Neural cell (in vitro differentiated cells): ENCODE results near the gene KASH5. TPM values are rescaled to one million over a fixed set of nuclear protein-coding genes. Genes with fewer than 3 reads are reported as not detected.

Source experiments
- H2AFZ ChIP-seq: fragments of 200-600, 300-800 bp; sonication (generic), shearing (Covaris generic); 2 replicates; pipeline ENCODE4 v1.6.0; 2014; ENCODE audit warnings: low read depth, mild to moderate bottlenecking, antibody characterized with exemption, low read length, moderate library complexity
- H3F3A ChIP-seq: fragments of 200-600 bp; shearing (Covaris generic); 2 replicates; pipeline ENCODE4 v1.6.1; 2016; ENCODE audit warnings: mild to moderate bottlenecking, moderate library complexity, mixed read lengths, antibody characterized with exemption, low read length; ENCODE audit not compliant: insufficient read depth, poor library complexity, severe bottlenecking
- H3K27ac ChIP-seq: fragments of 200-600, 300-800 bp; sonication (generic), shearing (Covaris generic); 2 replicates; pipeline ENCODE4 v1.5.1; 2014; ENCODE audit warnings: mild to moderate bottlenecking, low read length, moderate library complexity
- H3K27me3 ChIP-seq: fragments of 300-800, 200-600 bp; sonication (generic), shearing (Covaris generic); 2 replicates; pipeline ENCODE4 v1.6.0; 2014; ENCODE audit warnings: mild to moderate bottlenecking, low read depth, low read length, moderate library complexity; ENCODE audit not compliant: insufficient read depth
- H3K36me3 ChIP-seq: fragments of 300-800, 200-600 bp; sonication (generic), shearing (Covaris generic); 2 replicates; pipeline ENCODE4 v1.5.1; 2014; ENCODE audit warnings: mild to moderate bottlenecking, antibody characterized with exemption, low read length, moderate library complexity; ENCODE audit not compliant: insufficient read depth
- H3K4me2 ChIP-seq: fragments of 300-800, 200-600 bp; sonication (generic), shearing (Covaris generic); 2 replicates; pipeline ENCODE4 v1.6.0; 2014; ENCODE audit warnings: mild to moderate bottlenecking, low read length
- H3K4me3 ChIP-seq: fragments of 300-800, 200-600 bp; sonication (generic), shearing (Covaris generic); 2 replicates; pipeline ENCODE4 v1.5.1; 2014; ENCODE audit warnings: mild to moderate bottlenecking, low read length, moderate library complexity
- H3K79me2 ChIP-seq: fragments of 200-600 bp; shearing (Covaris generic); replicated peaks from 2 replicates; pipeline ENCODE4 v1.6.0; 2014; ENCODE audit warnings: mild to moderate bottlenecking, low read length, moderate library complexity; ENCODE audit not compliant: insufficient read depth
- H3K9ac ChIP-seq: fragments of 300-800, 200-600 bp; sonication (generic), shearing (Covaris generic); 2 replicates; pipeline ENCODE4 v1.6.1; 2016; ENCODE audit warnings: mild to moderate bottlenecking, low read length, mixed read lengths
- H3K9me2 ChIP-seq: fragments of 200-600 bp; shearing (Covaris generic); 2 replicates; pipeline ENCODE4 v1.6.1; 2016; ENCODE audit warnings: mild to moderate bottlenecking, low read length, mixed read lengths; ENCODE audit not compliant: insufficient read depth
- H3K9me3 ChIP-seq: fragments of 200-600, 300-800 bp; sonication (generic), shearing (Covaris generic); 2 replicates; pipeline ENCODE4 v1.6.1; 2016; ENCODE audit warnings: mild to moderate bottlenecking, mixed run types, low read length, moderate library complexity, mixed read lengths
- H4K20me1 ChIP-seq: fragments of 200-600 bp; shearing (Covaris generic); 2 replicates; pipeline ENCODE4 v1.6.1; 2016; ENCODE audit warnings: mild to moderate bottlenecking, mixed run types; ENCODE audit not compliant: insufficient read depth
- CTCF ChIP-seq: fragments of 450-650 bp; IDR thresholded peaks from 2 replicates; pipeline ENCODE4 v1.5.1; 2014; ENCODE audit warnings: antibody characterized with exemption, mild to moderate bottlenecking, moderate library complexity; ENCODE audit not compliant: poor library complexity, severe bottlenecking
- EP300 ChIP-seq: fragments of 450-650 bp; conservative IDR thresholded peaks from 2 replicates; pipeline ENCODE4 v1.6.1; 2014; ENCODE audit warnings: antibody characterized with exemption, mild to moderate bottlenecking, moderate library complexity; ENCODE audit not compliant: poor library complexity, severe bottlenecking
- EZH2 ChIP-seq: fragments of 200-600, 300-800 bp; shearing (Covaris generic), sonication (generic); IDR thresholded peaks from 2 replicates; pipeline ENCODE4 v1.6.1; 2014; ENCODE audit warnings: antibody characterized with exemption, low read length, borderline replicate concordance, mild to moderate bottlenecking; ENCODE audit not compliant: insufficient read depth, poor library complexity, severe bottlenecking
- MXI1 ChIP-seq: fragments of 450-650 bp; conservative IDR thresholded peaks from 2 replicates; pipeline ENCODE4 v1.6.1; 2014; ENCODE audit warnings: antibody characterized with exemption, mild to moderate bottlenecking; ENCODE audit not compliant: poor library complexity, severe bottlenecking
- POLR2AphosphoS5 ChIP-seq: IDR thresholded peaks from 2 replicates; pipeline ENCODE4 v1.6.1; 2012
- RAD21 ChIP-seq: fragments of 450-650 bp; conservative IDR thresholded peaks from 2 replicates; pipeline ENCODE4 v1.6.1; 2014; ENCODE audit warnings: antibody characterized with exemption, mild to moderate bottlenecking, moderate library complexity
- REST ChIP-seq: IDR thresholded peaks from 2 replicates; pipeline ENCODE4 v1.6.1; 2012; ENCODE audit warnings: borderline replicate concordance
- SMC3 ChIP-seq: fragments of 450-650 bp; conservative IDR thresholded peaks from 2 replicates; pipeline ENCODE4 v1.6.1; 2014; ENCODE audit warnings: antibody characterized with exemption, mild to moderate bottlenecking, moderate library complexity; ENCODE audit not compliant: poor library complexity
- TAF1 ChIP-seq: IDR thresholded peaks from 2 replicates; pipeline ENCODE4 v1.6.1; 2012; ENCODE audit warnings: low read depth
- polyA plus RNA-seq: library from polyadenylated mRNA; depleted of rRNA; stranded (reverse); fragments of >200 nt; gene quantifications from 2 replicates; pipeline ENCODE4 v1.2.3, GENCODE V29; 2014

Gene KASH5
- polyA plus RNA-seq, 1 donor from 2014 or later, result 0.11 TPM

- H3K9ac ChIP-seq, result peak within 1 kb of the TSS; percentile 91
- peaks cover 5% of the 10 kb centered on the region for H3F3A ChIP-seq
- peak within 1 kb of the TSS; percentile 93 for H3K4me2 ChIP-seq
- no peaks in the 10 kb centered on the region for H3K9me3 ChIP-seq
- H3K79me2 ChIP-seq, result peaks cover 6% of the 10 kb centered on the region
- H3K9me2 ChIP-seq, result no peaks in the 10 kb centered on the region
- peak within 1 kb of the TSS; percentile 99 for H3K27ac ChIP-seq
- H3K36me3 ChIP-seq, result no peaks in the 10 kb centered on the region
- H4K20me1 ChIP-seq, result no peaks in the 10 kb centered on the region
- no peak for TF ChIP-seq CTCF
- peak; percentile 37 for TF ChIP-seq SMC3
- peak; percentile 28 for TF ChIP-seq EP300
- TF ChIP-seq POLR2AphosphoS5, result peak; percentile 99
- peak; percentile 80 for TF ChIP-seq TAF1
- TF ChIP-seq REST, result peak; percentile 75
- no peak for TF ChIP-seq RAD21
- peak; percentile 87 for TF ChIP-seq MXI1
- TF ChIP-seq EZH2, result no peak
- H2AFZ ChIP-seq, result peak within 1 kb of the TSS; percentile 92
- H3K27me3 ChIP-seq, result no peaks in the 10 kb centered on the region
- H3K4me3 ChIP-seq, result peak within 1 kb of the TSS; percentile 85
These were observed 65.1 kb downstream of the KASH5 start, which contains the start of gene ALDH16A1 for GRCh38 chr19:49453013-49453756. Gene ALDH16A1 (plus strand): TSS chr19:49453225. CDS start chr19:49453332, 107 bp downstream.

DNA sequence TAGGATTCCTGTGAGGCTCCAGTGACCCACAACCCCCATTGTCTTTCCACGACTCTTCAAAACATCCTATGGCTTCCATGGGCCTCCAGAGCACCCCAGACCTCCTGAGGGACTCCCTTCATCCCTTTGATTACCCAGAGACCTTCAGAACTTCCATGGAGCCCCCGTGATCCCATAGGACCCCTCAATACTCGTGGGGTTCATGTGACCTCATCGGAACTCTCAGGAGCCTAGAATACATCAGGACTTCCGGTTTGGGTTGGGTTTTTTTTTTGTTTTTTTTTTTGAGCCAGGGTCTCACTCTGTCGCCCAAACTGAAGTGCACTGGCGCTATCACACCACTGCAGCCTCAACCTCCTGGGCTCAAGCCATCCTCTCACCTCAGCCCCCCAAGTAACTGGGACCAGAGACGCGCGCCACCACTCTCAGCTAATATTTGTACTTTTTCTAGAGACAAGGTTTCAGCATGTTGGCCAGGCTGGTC is 65.8 kb downstream of the KASH5 start:
- Histone ChIP-seq H3K79me2 (peaks cover 6% of the 10 kb centered on the region), H3K36me3 (no peaks in the 10 kb centered on the region), H4K20me1 (no peaks in the 10 kb centered on the region), H3K9ac (peak overlapping the region; percentile 91), H3K27me3 (no peaks in the 10 kb centered on the region), H3K9me3 (no peaks in the 10 kb centered on the region), H3K4me2 (peak overlapping the region; percentile 93), H3K4me3 (peak overlapping the region; percentile 85), H3K27ac (peak overlapping the region; percentile 99), H3K9me2 (no peaks in the 10 kb centered on the region), H3F3A (peaks cover 5% of the 10 kb centered on the region), H2AFZ (peak overlapping the region; percentile 92)
- no peak for TF ChIP-seq MXI1
- TF ChIP-seq REST, result no peak
- TF ChIP-seq EP300, result peak; percentile 4
- no peak for TF ChIP-seq SMC3
